ENCODE data around the gene NPAT.

Gene NPAT

DNA sequence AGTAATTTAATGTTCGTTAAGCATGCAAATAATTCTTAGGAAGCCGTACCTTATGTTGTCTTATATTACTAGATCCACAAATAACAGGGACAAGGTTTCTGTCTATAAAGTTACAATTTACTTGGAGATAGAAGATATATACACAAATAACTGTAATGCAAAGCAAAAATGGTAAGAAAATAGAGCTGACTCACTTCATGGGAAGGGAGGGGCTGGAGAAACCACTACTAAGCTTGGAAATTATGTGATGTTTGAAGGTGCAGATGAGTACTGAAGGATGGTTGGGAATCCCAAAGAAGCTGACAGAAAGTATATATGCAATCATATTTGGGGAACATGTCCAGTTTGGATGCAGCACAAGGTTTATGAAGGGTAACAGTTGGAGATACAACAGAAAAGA, 4.0 kb downstream of the NPAT start:
- no peak overlapping the region for H3K4me3 ChIP-seq (ENCODE audit: low read depth, low read length)
- H3K9me3 ChIP-seq (ENCODE audit: severe bottlenecking): no peaks in the 10 kb centered on the region
- no peak for DNase-seq
- H3K27ac ChIP-seq: no peak overlapping the region
- no peaks in the 10 kb centered on the region for H3K27me3 ChIP-seq (ENCODE audit: insufficient read depth, low read depth, severe bottlenecking)
- TF ChIP-seq CTCF (IDR thresholded peaks at IDR 0.05; ENCODE audit: low read depth, low read length): no peak
- H3K36me3 ChIP-seq: peaks cover 34% of the 10 kb centered on the region

DNA sequence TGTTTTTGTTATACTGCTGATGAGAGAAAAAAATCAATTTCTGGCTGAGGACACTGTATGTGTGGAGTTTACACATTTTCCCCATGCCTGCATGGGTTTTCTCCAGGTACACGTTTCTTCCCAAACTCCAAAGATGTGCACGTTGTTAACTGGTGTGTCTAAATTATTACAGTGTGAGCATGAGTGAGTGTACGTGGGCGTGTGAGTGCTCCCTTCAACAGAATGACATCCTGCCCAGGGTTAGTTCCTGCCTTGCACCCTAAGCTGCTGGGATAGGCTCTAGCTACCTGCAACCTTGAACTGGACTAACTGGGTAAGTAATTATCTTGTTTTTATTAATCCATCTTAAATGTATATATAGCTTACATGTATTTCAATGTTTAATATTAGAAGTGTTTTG, 5.5 kb downstream of the NPAT start:
- Histone ChIP-seq H3K27me3 (ENCODE audit: insufficient read depth, low read depth, severe bottlenecking) (no peaks in the 10 kb centered on the region), H3K9me3 (ENCODE audit: severe bottlenecking) (no peaks in the 10 kb centered on the region), H3K36me3 (peaks cover 46% of the 10 kb centered on the region), H3K27ac (no peak overlapping the region), H3K4me3 (ENCODE audit: low read depth, low read length) (no peak overlapping the region)
- no peak for TF ChIP-seq CTCF (IDR thresholded peaks at IDR 0.05; ENCODE audit: low read depth, low read length)
- DNase-seq: no peak

- DNase-seq: no peak
- Histone ChIP-seq H3K27me3 (ENCODE audit: insufficient read depth, low read depth, severe bottlenecking) (no peaks in the 10 kb centered on the region), H3K36me3 (peaks cover 50% of the 10 kb centered on the region), H3K27ac (no peak overlapping the region), H3K9me3 (ENCODE audit: severe bottlenecking) (no peaks in the 10 kb centered on the region), H3K4me3 (ENCODE audit: low read depth, low read length) (no peak overlapping the region)
- TF ChIP-seq CTCF (IDR thresholded peaks at IDR 0.05; ENCODE audit: low read depth, low read length): no peak
Observed at GRCh38 chr11:108213784-108214183, 8.7 kb downstream of the NPAT start.

DNA sequence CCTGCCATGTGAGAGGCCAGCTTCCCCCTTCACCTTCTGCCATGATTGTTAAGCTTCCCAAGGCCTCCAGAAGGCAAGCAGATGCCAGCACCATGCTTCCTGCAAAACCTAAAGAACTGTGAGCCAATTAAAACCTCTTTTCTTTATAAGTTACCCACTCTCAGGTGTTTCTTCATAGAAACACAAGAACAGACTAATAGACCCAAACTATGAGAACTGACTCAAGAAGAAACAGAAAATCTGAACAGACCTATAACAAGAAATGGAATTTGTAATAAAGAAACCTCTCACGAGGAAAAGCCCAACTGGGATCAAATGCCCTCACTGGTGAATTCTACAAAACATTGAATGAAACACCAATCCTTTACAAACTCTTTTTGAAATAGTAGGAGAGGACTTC, 12.0 kb downstream of the NPAT start:
- Histone ChIP-seq H3K27me3 (ENCODE audit: insufficient read depth, low read depth, severe bottlenecking) (no peaks in the 10 kb centered on the region), H3K9me3 (ENCODE audit: severe bottlenecking) (peaks cover 6% of the 10 kb centered on the region), H3K4me3 (ENCODE audit: low read depth, low read length) (no peak overlapping the region), H3K27ac (no peak overlapping the region), H3K36me3 (peaks cover 70% of the 10 kb centered on the region)
- no peak for TF ChIP-seq CTCF (IDR thresholded peaks at IDR 0.05; ENCODE audit: low read depth, low read length)
- no peak for DNase-seq

DNA sequence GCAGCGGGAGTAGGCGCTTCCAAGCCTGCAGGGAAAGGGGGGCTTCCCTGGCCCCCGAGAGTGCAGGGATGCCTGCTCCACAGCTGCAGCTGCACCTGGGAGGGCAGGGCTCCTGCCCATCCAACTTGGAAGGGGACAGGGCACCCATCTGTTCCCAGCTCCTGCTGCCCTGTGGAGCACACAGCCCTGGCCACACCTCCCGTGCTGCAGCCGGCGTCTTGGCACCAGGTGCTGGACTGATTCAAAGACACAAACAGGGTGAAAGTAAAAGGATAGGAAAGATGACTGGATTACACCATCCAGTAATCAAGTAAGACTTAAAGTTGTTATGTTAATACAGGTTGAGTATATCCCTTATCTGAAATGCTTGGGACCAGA, 14.8 kb downstream of the NPAT start:
- DNase-seq: no peak
- peaks cover 80% of the 10 kb centered on the region for H3K36me3 ChIP-seq
- no peak for TF ChIP-seq CTCF (IDR thresholded peaks at IDR 0.05; ENCODE audit: low read depth, low read length)
- H3K27me3 ChIP-seq (ENCODE audit: insufficient read depth, low read depth, severe bottlenecking): no peaks in the 10 kb centered on the region
- H3K27ac ChIP-seq: no peak overlapping the region
- H3K4me3 ChIP-seq (ENCODE audit: low read depth, low read length): no peak overlapping the region
- H3K9me3 ChIP-seq (ENCODE audit: severe bottlenecking): peaks cover 6% of the 10 kb centered on the region

DNA sequence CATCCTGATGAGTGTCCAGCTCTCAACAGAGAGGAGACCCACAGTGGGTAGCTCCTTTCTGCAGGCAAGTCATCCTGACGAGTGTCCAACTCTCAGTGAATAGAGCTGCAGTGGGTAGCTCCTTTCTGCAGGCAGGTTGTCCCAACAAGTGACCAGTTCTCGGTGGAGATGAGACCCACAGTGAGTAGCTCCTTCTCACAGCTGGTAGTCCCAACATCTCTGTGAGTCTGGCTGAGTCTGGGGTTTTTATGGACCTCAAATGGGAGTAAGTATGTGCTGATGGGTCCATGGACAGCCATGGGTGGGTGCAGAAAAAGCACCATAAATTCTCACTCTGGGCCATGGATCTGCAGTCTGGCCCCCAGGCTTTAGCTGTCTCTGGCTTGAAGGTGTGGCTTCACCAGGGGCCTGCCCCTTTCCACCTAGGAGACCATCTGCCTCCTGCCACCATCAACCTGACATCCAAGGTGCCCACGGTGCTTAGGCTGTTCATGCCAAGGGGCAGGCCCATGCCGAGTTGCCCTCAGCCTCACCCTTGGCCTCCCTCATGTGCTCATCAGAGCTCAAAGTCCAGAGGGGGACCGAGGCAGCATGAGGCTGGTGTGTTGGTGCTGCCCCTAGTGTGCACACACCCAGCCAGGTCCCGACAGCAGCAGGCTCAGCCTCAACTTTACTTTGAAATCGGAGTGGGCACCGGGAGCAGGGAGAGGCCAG, 15.3 kb downstream of the NPAT start:
- Histone ChIP-seq H3K27me3 (ENCODE audit: insufficient read depth, low read depth, severe bottlenecking) (no peaks in the 10 kb centered on the region), H3K36me3 (peaks cover 75% of the 10 kb centered on the region), H3K27ac (no peak overlapping the region), H3K9me3 (ENCODE audit: severe bottlenecking) (peaks cover 6% of the 10 kb centered on the region), H3K4me3 (ENCODE audit: low read depth, low read length) (no peak overlapping the region)
- no peak for DNase-seq
- no peak for TF ChIP-seq CTCF (IDR thresholded peaks at IDR 0.05; ENCODE audit: low read depth, low read length)

All from WERI-Rb-1 (cell line).